Measurements from ENCODE around the gene MRPS33.
A peak's percentile ranks its signal among the peaks of the same experiment; 100 is the strongest.

- TF ChIP-seq JUND (IDR thresholded peaks at IDR 0.05; ENCODE audit: low read length) (no peak), CTCF (IDR thresholded peaks at IDR 0.05; ENCODE audit: control extremely low read depth in 1 of 3, insufficient read depth in 1 of 3, low read depth in 1 of 3, low read length in 3 of 3) (peak; percentile 73 to 82 (median 74)), EP300 (IDR thresholded peaks at IDR 0.05; ENCODE audit: borderline replicate concordance in 1 of 2, low read depth in 2 of 2, low read length in 2 of 2) (no peak), POLR2A (IDR thresholded peaks at IDR 0.05; ENCODE audit: control extremely low read depth in 1 of 2, low read depth in 2 of 2, low read length in 2 of 2) (no peak), ATF3 (IDR thresholded peaks at IDR 0.05; ENCODE audit: insufficient read depth, low read depth, low read length) (no peak), EZH2 (IDR thresholded peaks at IDR 0.05; ENCODE audit: low read depth, low read length, severe bottlenecking) (no peak), TAF1 (IDR thresholded peaks at IDR 0.05; ENCODE audit: low read depth, low read length) (no peak), GTF2F1 (IDR thresholded peaks at IDR 0.05; ENCODE audit: borderline replicate concordance, low read depth, low read length) (no peak), HDAC6 (IDR thresholded peaks at IDR 0.05; ENCODE audit: low read depth, low read length) (no peak), CEBPB (IDR thresholded peaks at IDR 0.05; ENCODE audit: low read depth, low read length) (no peak), POLR2AphosphoS5 (IDR thresholded peaks at IDR 0.05; ENCODE audit: low read depth, low read length) (no peak)
Observed at GRCh38 chr7:141012044-141012685, 2.6 kb downstream of the MRPS33 start.

Data from H1 (cell line).